HG02798 (cell line): Measurements from ENCODE around the gene TADA2A.

Source experiments
- ATAC-seq: cut with Tn5 transposase; IDR thresholded peaks from one replicate; pipeline ENCODE4 v1.9.1; 2021; ENCODE audit warnings: mild to moderate bottlenecking; ENCODE audit not compliant: unreplicated experiment, poor library complexity

Gene TADA2A

GRCh38 chr17:37519251-37519985 lies 112.7 kb downstream of the TADA2A start:
- ATAC-seq: no peak

- ATAC-seq: no peak
Observed at GRCh38 chr17:37520174-37520573, 113.5 kb downstream of the TADA2A start.

- ATAC-seq: no peak
Observed at GRCh38 chr17:37521821-37522220, 115.1 kb downstream of the TADA2A start.

DNA sequence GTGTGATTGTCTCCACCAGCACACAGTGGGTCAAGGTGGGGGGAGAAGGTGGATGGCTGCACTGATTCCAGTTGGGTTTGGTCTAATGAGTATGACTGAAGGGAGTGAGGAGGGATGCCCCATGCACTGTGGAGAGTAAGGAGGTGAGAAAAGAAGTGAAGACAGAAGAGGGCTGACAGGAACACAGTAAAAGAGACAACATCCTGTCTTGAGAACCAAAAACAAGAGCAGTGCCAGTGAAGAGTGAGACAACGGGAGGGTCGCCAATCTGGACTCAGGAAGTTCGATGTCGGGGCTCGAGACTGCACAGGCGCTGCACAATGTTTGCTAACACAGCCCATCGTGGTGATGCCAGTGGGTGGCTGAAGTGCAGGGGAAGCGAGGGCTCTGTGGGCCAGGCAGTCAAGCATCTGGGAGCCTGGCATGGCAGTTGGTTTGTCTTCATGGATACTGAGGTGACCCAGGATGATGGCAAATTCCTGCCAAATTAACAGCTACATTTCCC lies 117.1 kb downstream of the TADA2A start:
- ATAC-seq: no peak

- no peak for ATAC-seq
Observed at GRCh38 chr17:37527249-37527851, 120.7 kb downstream of the TADA2A start.
